Right lobe of liver (tissue), 6 donors: Measurements from ENCODE around the gene ARHGEF19. TPM values are rescaled to one million over a fixed set of nuclear protein-coding genes. Genes with fewer than 3 reads are reported as not detected.

Experiments
- ATAC-seq, 4 donors: fragments of 200-7000 bp; cut with Tn5 transposase; one replicate each; pipeline ENCODE4 v1.9.1; 2020; ENCODE audit warnings: mild to moderate bottlenecking in 4 of 4, moderate library complexity in 4 of 4
- DNase-seq, 3 donors: peaks; one replicate each; pipeline ENCODE4 v3.0.0-alpha.2; 2020
- H3K27ac ChIP-seq, 3 donors: fragments of 200-600 bp; one replicate each; pipeline ENCODE4 v1.8.0; 2022
- H3K27me3 ChIP-seq, 2 donors: fragments of 200-600 bp; one replicate each; pipeline ENCODE4 v1.8.0; 2022
- H3K36me3 ChIP-seq, 4 donors: fragments of 200-600 bp; sonication (generic) in 1 of 4; one replicate each; pipeline versions ENCODE4 v1.5.1 to v1.8.0; 2017 to 2022; ENCODE audit warnings: control low read depth in 1 of 4
- H3K4me1 ChIP-seq, 4 donors: fragments of 200-600 bp; sonication (generic) in 1 of 4; one replicate each; pipeline versions ENCODE4 v1.5.1 to v1.8.0; 2017 to 2022; ENCODE audit warnings: control low read depth in 1 of 4
- H3K4me3 ChIP-seq, 3 donors: fragments of 200-600 bp; one replicate each; pipeline ENCODE4 v1.8.0; 2022
- H3K9me3 ChIP-seq, 4 donors: fragments of 200-600 bp; sonication (generic) in 1 of 4; one replicate each; pipeline versions ENCODE4 v1.5.1 to v1.8.0; 2017 to 2022; ENCODE audit warnings: control low read depth in 1 of 4
- CTCF ChIP-seq, 4 donors: fragments of 200-600 bp in 3 of 4; fragments of 450-650 bp in 1 of 4; IDR thresholded peaks; one replicate each; pipeline versions ENCODE4 v1.5.1 to v1.8.0; 2016 to 2022; ENCODE audit warnings: antibody characterized with exemption in 4 of 4, mild to moderate bottlenecking in 2 of 4
- POLR2A ChIP-seq: fragments of 450-650 bp; IDR thresholded peaks from one replicate; pipeline ENCODE4 v1.6.1; 2017; ENCODE audit warnings: antibody characterized with exemption, mild to moderate bottlenecking
- WGBS: methylation state at CpG from one replicate; pipeline ENCODE4 v1.1.6; 2018; ENCODE audit warnings: low coverage, low lambda C conversion rate; ENCODE audit not compliant: insufficient coverage; ENCODE audit errors: missing lambda C conversion rate; 5-methylcytosine and 5-hydroxymethylcytosine counted together
- intact Hi-C, 2 donors: fragments of 100-400 bp; cut with DNase I; formaldehyde crosslinking; loops; one replicate each; pipeline versions ENCODE4 v1.11.2 to v1.14.1; 2022
- total RNA-seq, 6 experiments: library from RNA; depleted of rRNA in 2 of 6; stranded (reverse); fragments of >200 nt in 2 of 6; fragmentation: NEBNext Ultra II Directional in 3 of 6; extraction: Animal tissue kit (Norgen Biotek cat#: 25700) in 3 of 6; gene quantifications; one replicate each; pipeline versions ENCODE4 v1.1.0 to v1.2.4, GENCODE V29; 2016 to 2023
- donor health status: DM: no; HTN: yes; CAD: no.
- donor health status: DM: no; HTN: no; CAD: no.
- donor health status: DM: no; HTN: no; CAD: no.
- donor health status: DM: no; HTN: yes; CAD: no.
- donor health status: DM: no; HTN: yes; CAD: no.

ARHGEF19 gene
- total RNA-seq, 6 experiments from 2014 or later: 0.31 to 2.8 (median 1.5) TPM

- no peaks in the 10 kb centered on the region for H3K36me3 ChIP-seq
- H3K27ac ChIP-seq: peak overlapping the region; percentile 67 to 75 (median 70)
- TF ChIP-seq POLR2A (peak; percentile 72), CTCF (IDR thresholded peaks at IDR 0.05) (no peak)
- peak overlapping the region; percentile 32 to 56 (median 51) for H3K4me3 ChIP-seq
- WGBS: 0% methylated on average over 25 of the region's 87 CpGs
- ATAC-seq (peak; percentile 93 to 95 (median 94)), DNase-seq (peak; percentile 97 to 98 (median 97))
- peaks cover 0 to 6% (median 2%) of the 10 kb centered on the region in 4 donors for H3K4me1 ChIP-seq
- no peaks in the 10 kb centered on the region for H3K27me3 ChIP-seq
- intact Hi-C loops: loop anchor here in 1 of 2 donors (5.0 kb wide), 1 partner anchor 36 kb away; no protein-coding TSS in a partner anchor
- no peaks in the 10 kb centered on the region for H3K9me3 ChIP-seq
Measured at GRCh38 chr1:16206547-16207317, 5.7 kb downstream of the ARHGEF19 start.

- 11% methylated on average over 13 of the region's 38 CpGs for WGBS
- Histone ChIP-seq H3K4me1 (peaks cover 0 to 6% (median 2%) of the 10 kb centered on the region in 4 donors), H3K4me3 (peak overlapping the region; percentile 20 to 49 (median 45)), H3K36me3 (no peaks in the 10 kb centered on the region), H3K27ac (peak overlapping the region in 1 of 3 donors; percentile 40), H3K27me3 (no peaks in the 10 kb centered on the region), H3K9me3 (no peaks in the 10 kb centered on the region)
- intact Hi-C loops: loop anchor here in 1 of 2 donors (5.0 kb wide), 1 partner anchor 36 kb away; no protein-coding TSS in a partner anchor
- DNase-seq: peak in 2 of 3 donors; percentile 52 to 59
- TF ChIP-seq CTCF (IDR thresholded peaks at IDR 0.05) (no peak), POLR2A (no peak)
- ATAC-seq: no peak
Measured at GRCh38 chr1:16205891-16206546, 6.4 kb downstream of the ARHGEF19 start.

- no peak for ATAC-seq
- H3K4me3 ChIP-seq: no peak overlapping the region
- WGBS: no CpG with 5 or more reads among the region's 11 CpGs
- H3K27ac ChIP-seq: no peak overlapping the region
- H3K4me1 ChIP-seq: peaks cover 0 to 6% (median 2%) of the 10 kb centered on the region in 4 donors
- no peaks in the 10 kb centered on the region for H3K9me3 ChIP-seq
- DNase-seq: no peak
- no peaks in the 10 kb centered on the region for H3K36me3 ChIP-seq
- intact Hi-C loops: loop anchor here in 1 of 2 donors (5.0 kb wide), 1 partner anchor 37 kb away; no protein-coding TSS in a partner anchor
- no peak for TF ChIP-seq POLR2A
- peak in 2 of 4 donors; percentile 3 for TF ChIP-seq CTCF (IDR thresholded peaks at IDR 0.05)
- no peaks in the 10 kb centered on the region for H3K27me3 ChIP-seq
Measured at GRCh38 chr1:16205334-16205671, 7.1 kb downstream of the ARHGEF19 start.

- H3K4me3 ChIP-seq: no peak overlapping the region
- H3K27ac ChIP-seq: no peak overlapping the region
- peaks cover 0 to 6% (median 2%) of the 10 kb centered on the region in 4 donors for H3K4me1 ChIP-seq
- intact Hi-C loops: loop anchor here in 1 of 2 donors (5.0 kb wide), 1 partner anchor 38 kb away; no protein-coding TSS in a partner anchor
- 96% methylated on average over 4 of the region's 12 CpGs for WGBS
- no peaks in the 10 kb centered on the region for H3K36me3 ChIP-seq
- no peaks in the 10 kb centered on the region for H3K9me3 ChIP-seq
- DNase-seq (no peak), ATAC-seq (peak in 1 of 4 donors; percentile 16)
- no peaks in the 10 kb centered on the region for H3K27me3 ChIP-seq
- peak; percentile 16 to 38 (median 34) for TF ChIP-seq CTCF (IDR thresholded peaks at IDR 0.05)
- TF ChIP-seq POLR2A: no peak
Measured at GRCh38 chr1:16204634-16205333, 7.7 kb downstream of the ARHGEF19 start.
